Measurements from ENCODE around the gene KXD1. TPM values are rescaled to one million over a fixed set of nuclear protein-coding genes. Genes with fewer than 3 reads are reported as not detected.
"Not testable (repeated sequence)": the region's sequence is repeated elsewhere in the genome, so short reads cannot be mapped to it uniquely, and the experiment has no call there.

KXD1 gene
- total RNA-seq, 1 donor from 2014 or later, result 68.3 TPM

GRCh38 chr19:18521692-18522123 lies 36.0 kb upstream of the KXD1 start, which contains the start of gene ELL:
ELL (minus strand) TSS chr19:18522070; CDS start chr19:18522055, 15 bp downstream.
- Histone ChIP-seq H3K27me3 (no peaks in the 10 kb centered on the region), H3K27ac (peak within 1 kb of the TSS; percentile 97), H3K4me1 (peaks cover 22% of the 10 kb centered on the region), H3K9me3 (no peaks in the 10 kb centered on the region), H3K36me3 (no peaks in the 10 kb centered on the region), H3K4me3 (peak within 1 kb of the TSS; percentile 97)
- intact Hi-C loops (cut with DNase I), result no loop called here
- DNase-seq (no peak), ATAC-seq (peak; percentile 3)
- TF ChIP-seq CTCF (IDR thresholded peaks at IDR 0.05), result no peak

GRCh38 chr19:18522124-18522861 lies 35.4 kb upstream of the KXD1 start:
- DNase-seq, result peak; percentile 100
- peaks cover 19% of the 10 kb centered on the region for H3K4me1 ChIP-seq
- no peaks in the 10 kb centered on the region for H3K9me3 ChIP-seq
- peak overlapping the region; percentile 97 for H3K27ac ChIP-seq
- H3K27me3 ChIP-seq, result no peaks in the 10 kb centered on the region
- no peaks in the 10 kb centered on the region for H3K36me3 ChIP-seq
- ATAC-seq, result peak; percentile 93
- peak overlapping the region; percentile 97 for H3K4me3 ChIP-seq
- TF ChIP-seq CTCF (IDR thresholded peaks at IDR 0.05), result peak; percentile 38
- intact Hi-C loops (cut with DNase I), result no loop called here

- DNase-seq; intact Hi-C loops (cut with DNase I); H3K4me3 ChIP-seq: not testable (repeated sequence)
Measured at GRCh38 chr19:18522862-18523440, 34.7 kb upstream of the KXD1 start.

GRCh38 chr19:18523841-18524240 lies 33.8 kb upstream of the KXD1 start:
- Histone ChIP-seq H3K9me3 (no peaks in the 10 kb centered on the region), H3K27ac (no peak overlapping the region), H3K4me1 (peaks cover 14% of the 10 kb centered on the region), H3K4me3 (no peak overlapping the region), H3K27me3 (no peaks in the 10 kb centered on the region), H3K36me3 (no peaks in the 10 kb centered on the region)
- intact Hi-C loops (cut with DNase I), result no loop called here
- no peak for TF ChIP-seq CTCF (IDR thresholded peaks at IDR 0.05)
- DNase-seq (no peak), ATAC-seq (no peak)

More at GRCh38 chr19:18522862-18523440, 34.7 kb upstream of the KXD1 start:
- Histone ChIP-seq H3K4me1 (peaks cover 19% of the 10 kb centered on the region), H3K27ac (peak overlapping the region; percentile 47)
- not testable (repeated sequence) for H3K9me3 ChIP-seq, H3K36me3 ChIP-seq, ATAC-seq, H3K27me3 ChIP-seq

- no peaks in the 10 kb centered on the region for H3K27me3 ChIP-seq
- H3K36me3 ChIP-seq, result peaks cover 4% of the 10 kb centered on the region
- intact Hi-C loops (cut with DNase I), result no loop called here
- DNase-seq (no peak), ATAC-seq (no peak)
- H3K4me1 ChIP-seq, result no peaks in the 10 kb centered on the region
- H3K27ac ChIP-seq, result no peak overlapping the region
- H3K4me3 ChIP-seq, result no peak overlapping the region
- no peak for TF ChIP-seq CTCF (IDR thresholded peaks at IDR 0.05)
- no peaks in the 10 kb centered on the region for H3K9me3 ChIP-seq
Measured at GRCh38 chr19:18526316-18526715, 31.4 kb upstream of the KXD1 start.

GRCh38 chr19:18529782-18530181 lies 27.9 kb upstream of the KXD1 start:
- peak; percentile 15 for ATAC-seq
- DNase-seq, result no peak
- Histone ChIP-seq H3K27ac (no peak overlapping the region), H3K9me3 (no peaks in the 10 kb centered on the region), H3K4me3 (no peak overlapping the region), H3K36me3 (peaks cover 34% of the 10 kb centered on the region), H3K4me1 (no peaks in the 10 kb centered on the region), H3K27me3 (no peaks in the 10 kb centered on the region)
- TF ChIP-seq CTCF (IDR thresholded peaks at IDR 0.05), result no peak
- intact Hi-C loops (cut with DNase I), result no loop called here
